Osteoblast (primary cell): ENCODE data around the gene COL24A1. TPM values are rescaled to one million over a fixed set of nuclear protein-coding genes. Genes with fewer than 3 reads are reported as not detected.

Experiments
- DNase-seq: peaks from one replicate; pipeline ENCODE4 v3.0.0; 2011; ENCODE audit warnings: low spot score, mixed read lengths; ENCODE audit not compliant: insufficient read length; ENCODE audit errors: missing footprints
- H2AFZ ChIP-seq: 2 replicates; pipeline ENCODE4 v1.6.0; 2011; ENCODE audit warnings: mild to moderate bottlenecking, low read length
- H3K27ac ChIP-seq: 2 replicates; pipeline ENCODE4 v1.5.1; 2011; ENCODE audit warnings: mild to moderate bottlenecking, low read depth, low read length, moderate library complexity
- H3K27me3 ChIP-seq: 2 replicates; pipeline ENCODE4 v1.6.0; 2012; ENCODE audit warnings: mild to moderate bottlenecking, control low read depth, inconsistent platforms, low read length, moderate library complexity; ENCODE audit not compliant: insufficient read depth
- H3K36me3 ChIP-seq: 2 replicates; pipeline ENCODE4 v1.5.1; 2011; ENCODE audit warnings: mild to moderate bottlenecking, low read length, control low read depth, moderate library complexity; ENCODE audit not compliant: insufficient read depth
- H3K4me1 ChIP-seq: 2 replicates; pipeline ENCODE4 v1.5.1; 2011; ENCODE audit warnings: mild to moderate bottlenecking, low read length, control low read depth, moderate library complexity; ENCODE audit not compliant: insufficient read depth
- H3K4me2 ChIP-seq: 2 replicates; pipeline ENCODE4 v1.6.0; 2011; ENCODE audit warnings: mild to moderate bottlenecking, low read length; ENCODE audit not compliant: insufficient read depth
- H3K4me3 ChIP-seq: fragments of 200-600 bp; sonication (generic); 3 replicates; pipeline ENCODE4 v1.5.1; 2012; ENCODE audit warnings: mild to moderate bottlenecking, low read length, inconsistent platforms; ENCODE audit not compliant: insufficient read depth
- H3K79me2 ChIP-seq: 2 replicates; pipeline ENCODE4 v1.6.0; 2012; ENCODE audit warnings: mild to moderate bottlenecking, low read length, control low read depth, inconsistent platforms; ENCODE audit not compliant: insufficient read depth
- H3K9me3 ChIP-seq: 2 replicates; pipeline ENCODE4 v1.5.1; 2011; ENCODE audit warnings: low read depth, low read length, control low read depth
- H4K20me1 ChIP-seq: 2 replicates; pipeline ENCODE4 v1.6.0; 2012; ENCODE audit warnings: mild to moderate bottlenecking, low read length, control low read depth; ENCODE audit not compliant: insufficient read depth
- CTCF ChIP-seq: IDR thresholded peaks from 2 replicates; pipeline ENCODE4 v1.5.1; 2011; ENCODE audit warnings: mild to moderate bottlenecking, low read depth, low read length, moderate library complexity; ENCODE audit errors: extremely low read depth
- total RNA-seq: library from RNA; depleted of rRNA; stranded (reverse); fragments of >200 nt; gene quantifications from 2 replicates; pipeline ENCODE4 v1.2.3, GENCODE V29; 2012

The COL24A1 gene
- total RNA-seq, 1 donor: 1.1 TPM

DNA sequence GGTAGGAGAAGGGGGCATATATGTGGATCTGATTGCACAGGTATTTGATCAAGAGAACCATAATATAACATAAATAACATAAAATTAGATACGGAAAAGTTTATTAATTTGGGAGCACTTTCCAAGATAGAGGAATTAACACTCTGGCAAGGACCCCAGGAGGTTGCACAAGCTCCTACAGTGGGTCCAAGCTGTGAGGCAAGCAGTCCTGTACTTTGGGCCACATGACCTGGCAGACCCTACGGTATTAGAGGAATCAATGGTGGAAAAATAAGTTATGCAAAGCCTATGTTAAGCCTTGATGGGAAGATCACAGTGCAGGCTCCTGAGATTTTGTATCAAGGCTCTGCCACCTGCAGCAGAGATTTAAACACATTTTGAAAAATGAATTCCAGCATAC is 220.1 kb downstream of the COL24A1 start:
- no peaks in the 10 kb centered on the region for H4K20me1 ChIP-seq
- DNase-seq: no peak
- no peaks in the 10 kb centered on the region for H3K9me3 ChIP-seq
- no peak overlapping the region for H3K4me2 ChIP-seq
- H3K79me2 ChIP-seq: no peaks in the 10 kb centered on the region
- H3K27ac ChIP-seq: no peak overlapping the region
- no peaks in the 10 kb centered on the region for H3K36me3 ChIP-seq
- H2AFZ ChIP-seq: no peak overlapping the region
- no peak for TF ChIP-seq CTCF
- H3K4me3 ChIP-seq: no peak overlapping the region
- no peaks in the 10 kb centered on the region for H3K4me1 ChIP-seq
- no peaks in the 10 kb centered on the region for H3K27me3 ChIP-seq

DNA sequence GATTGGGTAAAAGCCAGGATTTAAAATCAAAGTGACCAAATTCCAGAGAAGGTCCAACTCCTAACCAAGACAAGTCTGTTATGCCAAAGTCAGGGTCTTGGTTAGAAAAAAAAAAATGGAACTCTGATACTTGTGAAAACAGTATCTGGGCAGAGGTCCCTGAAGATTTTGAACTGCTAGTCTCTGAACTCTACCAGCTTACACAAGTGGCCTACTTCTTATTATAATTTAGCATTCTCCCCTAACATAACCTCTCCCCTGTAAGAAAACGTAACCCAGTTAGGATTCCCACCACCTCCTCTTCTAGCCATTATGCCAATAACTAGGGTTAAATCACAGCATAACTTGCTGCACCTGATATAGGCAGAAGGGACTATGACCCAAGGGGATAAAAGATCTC is 220.5 kb downstream of the COL24A1 start:
- no peak overlapping the region for H2AFZ ChIP-seq

GRCh38 chr1:85935234-85935633 is 221.3 kb downstream of the COL24A1 start:
- Histone ChIP-seq H3K79me2 (no peaks in the 10 kb centered on the region), H3K4me2 (no peak overlapping the region), H3K36me3 (no peaks in the 10 kb centered on the region), H4K20me1 (no peaks in the 10 kb centered on the region), H3K27ac (no peak overlapping the region), H3K27me3 (no peaks in the 10 kb centered on the region), H2AFZ (no peak overlapping the region), H3K9me3 (no peaks in the 10 kb centered on the region), H3K4me1 (no peaks in the 10 kb centered on the region), H3K4me3 (no peak overlapping the region)
- no peak for TF ChIP-seq CTCF
- no peak for DNase-seq

More for the DNA sequence above, 220.5 kb downstream of the COL24A1 start:
- TF ChIP-seq CTCF: no peak
- Histone ChIP-seq H3K9me3 (no peaks in the 10 kb centered on the region), H3K36me3 (no peaks in the 10 kb centered on the region), H3K27ac (no peak overlapping the region), H3K27me3 (no peaks in the 10 kb centered on the region), H3K4me2 (no peak overlapping the region), H3K4me3 (no peak overlapping the region), H4K20me1 (no peaks in the 10 kb centered on the region), H3K79me2 (no peaks in the 10 kb centered on the region), H3K4me1 (no peaks in the 10 kb centered on the region)
- DNase-seq: no peak

DNA sequence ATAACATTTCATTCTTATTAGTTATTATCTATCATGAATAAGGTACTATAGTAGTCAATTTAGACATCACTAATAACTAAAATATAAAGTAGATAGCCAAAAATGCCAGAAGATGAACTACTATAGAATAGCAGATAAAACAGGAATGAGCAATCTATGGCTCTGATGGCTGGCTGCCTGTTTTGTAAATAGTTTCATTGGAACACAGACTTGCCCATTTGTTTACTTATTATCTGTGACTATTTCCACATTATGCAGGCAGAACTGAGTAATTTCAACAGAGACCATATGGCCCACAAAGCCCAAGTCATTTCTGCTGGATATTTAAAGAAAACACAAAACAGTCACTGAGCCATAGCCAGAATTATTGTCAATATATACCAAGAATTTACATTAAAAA is 222.1 kb downstream of the COL24A1 start:
- Histone ChIP-seq H3K4me3 (no peak overlapping the region), H4K20me1 (no peaks in the 10 kb centered on the region), H3K79me2 (no peaks in the 10 kb centered on the region), H3K36me3 (no peaks in the 10 kb centered on the region), H3K4me1 (no peaks in the 10 kb centered on the region), H3K4me2 (no peak overlapping the region), H3K9me3 (no peaks in the 10 kb centered on the region), H3K27me3 (no peaks in the 10 kb centered on the region), H2AFZ (no peak overlapping the region), H3K27ac (no peak overlapping the region)
- DNase-seq: no peak
- TF ChIP-seq CTCF: no peak
